ENCODE results near the gene SERPINB1. TPM values are rescaled to one million over a fixed set of nuclear protein-coding genes. Genes with fewer than 3 reads are reported as not detected.

Gene SERPINB1
- total RNA-seq, 1 donor from 2014 or later: 61.6 TPM

GRCh38 chr6:2865694-2866151 lies 24.1 kb upstream of the SERPINB1 start:
- DNase-seq (ENCODE audit: low spot score, unreplicated experiment): no peak
- peaks cover 2% of the 10 kb centered on the region for H3K36me3 Mint-ChIP-seq (ENCODE audit: insufficient read depth)
- H3K27me3 Mint-ChIP-seq: no peaks in the 10 kb centered on the region
- H3K9me3 Mint-ChIP-seq (ENCODE audit: low read depth): peaks cover 8% of the 10 kb centered on the region
- TF ChIP-seq CTCF (IDR thresholded peaks at IDR 0.05; ENCODE audit: unreplicated experiment): no peak
- H3K27ac Mint-ChIP-seq: no peak overlapping the region
- peaks cover 14% of the 10 kb centered on the region for H3K4me1 Mint-ChIP-seq (ENCODE audit: low read depth)
- no peak overlapping the region for H3K4me3 Mint-ChIP-seq (ENCODE audit: low read depth)

GRCh38 chr6:2865270-2865669 lies 23.6 kb upstream of the SERPINB1 start:
- DNase-seq (ENCODE audit: low spot score, unreplicated experiment): no peak

GRCh38 chr6:2863901-2864300 lies 22.2 kb upstream of the SERPINB1 start:
- Mint-ChIP-seq H3K4me3 (ENCODE audit: low read depth) (no peak overlapping the region), H3K4me1 (ENCODE audit: low read depth) (peaks cover 14% of the 10 kb centered on the region), H3K9me3 (ENCODE audit: low read depth) (peaks cover 4% of the 10 kb centered on the region), H3K27me3 (no peaks in the 10 kb centered on the region), H3K27ac (no peak overlapping the region), H3K36me3 (ENCODE audit: insufficient read depth) (peaks cover 2% of the 10 kb centered on the region)
- TF ChIP-seq CTCF (IDR thresholded peaks at IDR 0.05; ENCODE audit: unreplicated experiment): no peak
- no peak for DNase-seq (ENCODE audit: low spot score, unreplicated experiment)

More at GRCh38 chr6:2865270-2865669, 23.6 kb upstream of the SERPINB1 start:
- Mint-ChIP-seq H3K27ac (no peak overlapping the region), H3K36me3 (ENCODE audit: insufficient read depth) (peaks cover 2% of the 10 kb centered on the region), H3K9me3 (ENCODE audit: low read depth) (peaks cover 8% of the 10 kb centered on the region), H3K4me3 (ENCODE audit: low read depth) (no peak overlapping the region), H3K27me3 (no peaks in the 10 kb centered on the region), H3K4me1 (ENCODE audit: low read depth) (peaks cover 14% of the 10 kb centered on the region)
- TF ChIP-seq CTCF (IDR thresholded peaks at IDR 0.05; ENCODE audit: unreplicated experiment): no peak

GRCh38 chr6:2862712-2863181 lies 21.1 kb upstream of the SERPINB1 start:
- H3K36me3 Mint-ChIP-seq (ENCODE audit: insufficient read depth): peaks cover 2% of the 10 kb centered on the region
- peaks cover 14% of the 10 kb centered on the region for H3K4me1 Mint-ChIP-seq (ENCODE audit: low read depth)
- no peak for DNase-seq (ENCODE audit: low spot score, unreplicated experiment)
- no peak overlapping the region for H3K4me3 Mint-ChIP-seq (ENCODE audit: low read depth)
- no peak for TF ChIP-seq CTCF (IDR thresholded peaks at IDR 0.05; ENCODE audit: unreplicated experiment)
- H3K27ac Mint-ChIP-seq: no peak overlapping the region
- H3K27me3 Mint-ChIP-seq: no peaks in the 10 kb centered on the region
- peaks cover 4% of the 10 kb centered on the region for H3K9me3 Mint-ChIP-seq (ENCODE audit: low read depth)

- Mint-ChIP-seq H3K27ac (no peak overlapping the region), H3K27me3 (no peaks in the 10 kb centered on the region)
Measured at GRCh38 chr6:2861822-2862164, 20.1 kb upstream of the SERPINB1 start.

More at GRCh38 chr6:2861822-2862164, 20.1 kb upstream of the SERPINB1 start:
- H3K4me3 Mint-ChIP-seq (ENCODE audit: low read depth): no peak overlapping the region
- peaks cover 2% of the 10 kb centered on the region for H3K36me3 Mint-ChIP-seq (ENCODE audit: insufficient read depth)
- H3K9me3 Mint-ChIP-seq (ENCODE audit: low read depth): peaks cover 4% of the 10 kb centered on the region
- TF ChIP-seq CTCF (IDR thresholded peaks at IDR 0.05; ENCODE audit: unreplicated experiment): no peak
- peaks cover 14% of the 10 kb centered on the region for H3K4me1 Mint-ChIP-seq (ENCODE audit: low read depth)
- no peak for DNase-seq (ENCODE audit: low spot score, unreplicated experiment)

All from progenitor cell of endocrine pancreas (in vitro differentiated cells).